H1 (cell line): ENCODE results near the gene UTP15.

Source experiments
- CEBPB ChIP-seq: IDR thresholded peaks from 2 replicates; pipeline ENCODE4 v1.6.1; 2012; ENCODE audit warnings: low read depth, low read length
- HDAC2 ChIP-seq, 2 experiments: fragments of 300-600 bp in 1 of 2; sonication (generic) in 1 of 2; IDR thresholded peaks; 2 replicates each; pipeline ENCODE4 v1.6.1; 2011 to 2012; ENCODE audit warnings: low read depth in 2 of 2, low read length in 2 of 2, mild to moderate bottlenecking in 2 of 2, moderate library complexity in 2 of 2, borderline replicate concordance in 1 of 2, inconsistent platforms in 1 of 2
- TF ChIP-seq, protein P1 (sequence below): IDR thresholded peaks from 2 replicates; pipeline ENCODE4 v1.6.1; 2012; ENCODE audit warnings: inconsistent platforms

GRCh38 chr5:73626814-73627313, 61.3 kb downstream of the UTP15 start:
- no peak for TF ChIP-seq HDAC2 (IDR thresholded peaks at IDR 0.05; ENCODE audit: borderline replicate concordance in 1 of 2, low read depth in 2 of 2, low read length in 2 of 2)
- TF ChIP-seq, protein P1, sequence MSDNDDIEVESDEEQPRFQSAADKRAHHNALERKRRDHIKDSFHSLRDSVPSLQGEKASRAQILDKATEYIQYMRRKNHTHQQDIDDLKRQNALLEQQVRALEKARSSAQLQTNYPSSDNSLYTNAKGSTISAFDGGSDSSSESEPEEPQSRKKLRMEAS: no peak
- TF ChIP-seq CEBPB: no peak
